Dermis microvascular lymphatic vessel endothelial cell (primary cell): ENCODE measurements around the gene FBLN2. TPM values are rescaled to one million over a fixed set of nuclear protein-coding genes. Genes with fewer than 3 reads are reported as not detected.

Experiments used
- DNase-seq, 2 donors: peaks; one replicate each; pipeline versions ENCODE4 v3.0.0 to v3.0.0-alpha.2; 2010; ENCODE audit warnings: low read depth in 2 of 2
- total RNA-seq: library from RNA; depleted of rRNA; stranded (reverse); fragments of >200 nt; gene quantifications from 2 replicates; pipeline ENCODE4 v1.2.1, GENCODE V29; 2014

FBLN2 gene
- total RNA-seq, 1 donor from 2014 or later: 2.7 TPM

- no peak for DNase-seq
These were observed 73.4 kb downstream of the FBLN2 start for GRCh38 chr3:13622356-13622755.

DNA sequence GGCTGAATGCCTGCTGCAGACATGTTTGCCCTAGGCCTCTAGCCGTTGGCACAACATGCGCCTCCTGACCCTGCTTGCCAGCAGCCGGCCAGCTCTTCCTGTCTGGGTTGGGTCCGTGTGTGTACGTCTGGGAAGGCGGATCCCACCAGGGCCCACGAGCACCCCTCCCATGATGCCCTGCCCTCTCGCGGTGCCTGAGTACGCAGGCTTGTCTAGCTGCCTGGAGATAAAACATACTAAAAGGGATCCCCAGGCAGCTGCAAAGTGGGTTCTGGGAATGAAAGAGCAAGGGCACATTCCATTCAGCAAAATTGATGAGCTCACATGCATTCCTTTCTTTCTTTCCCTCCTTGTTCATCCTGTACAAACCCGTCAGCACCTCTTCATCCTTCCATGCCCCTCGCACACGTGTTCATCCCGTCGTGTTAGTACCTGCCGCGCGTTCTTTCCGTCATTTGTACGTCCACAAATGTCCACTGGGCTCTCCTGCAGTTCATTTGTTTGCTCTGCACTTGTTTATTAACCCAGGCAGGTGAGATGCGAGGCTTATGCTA is 74.3 kb downstream of the FBLN2 start:
- DNase-seq: no peak

- no peak for DNase-seq
These were observed 75.1 kb downstream of the FBLN2 start for GRCh38 chr3:13624021-13624420.

GRCh38 chr3:13624671-13625125 is 75.8 kb downstream of the FBLN2 start:
- DNase-seq: no peak

DNA sequence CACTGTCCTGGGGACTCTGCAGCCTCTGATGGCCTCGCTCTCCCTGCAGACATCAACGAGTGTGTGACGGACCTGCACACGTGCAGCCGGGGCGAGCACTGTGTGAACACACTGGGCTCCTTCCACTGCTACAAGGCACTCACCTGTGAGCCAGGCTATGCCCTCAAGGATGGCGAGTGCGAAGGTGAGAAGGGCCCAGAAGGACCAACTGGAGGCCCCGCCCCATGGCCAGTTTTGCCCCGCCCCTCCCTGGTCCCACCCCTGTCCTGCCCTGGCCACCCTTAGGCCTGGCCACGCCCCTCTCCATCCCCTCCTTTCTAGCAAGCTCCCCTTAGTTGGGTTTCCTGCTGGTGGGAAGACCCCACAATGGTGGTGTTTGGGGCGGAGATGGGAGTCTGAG is 77.5 kb downstream of the FBLN2 start:
- no peak for DNase-seq

DNA sequence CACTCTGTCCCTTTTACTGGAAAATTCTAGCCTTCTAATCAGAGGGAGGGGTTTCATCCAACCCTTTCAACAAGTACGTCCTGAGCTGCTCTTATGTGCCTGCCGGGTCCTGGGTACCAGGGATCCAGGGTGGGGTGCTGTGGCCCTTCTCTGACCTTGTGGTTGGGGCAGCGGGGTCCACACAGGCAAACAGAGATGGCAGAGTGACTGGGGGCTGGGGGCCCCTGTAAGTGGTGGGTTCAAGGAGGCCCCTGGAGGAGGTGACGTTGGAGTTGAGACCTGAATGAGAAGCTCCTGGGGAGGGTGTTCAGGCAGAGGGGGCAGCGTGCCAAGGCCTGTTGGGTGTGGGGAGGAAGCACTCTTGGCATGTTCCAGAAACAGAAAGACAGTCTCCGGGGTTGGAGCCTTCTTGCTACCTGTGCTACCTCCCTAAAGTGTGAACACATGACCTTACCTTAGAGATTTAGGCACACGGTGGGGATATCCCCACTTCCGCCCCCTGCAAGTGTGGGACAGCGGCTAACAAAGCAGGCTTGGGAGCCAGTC is 78.1 kb downstream of the FBLN2 start:
- DNase-seq: no peak

DNA sequence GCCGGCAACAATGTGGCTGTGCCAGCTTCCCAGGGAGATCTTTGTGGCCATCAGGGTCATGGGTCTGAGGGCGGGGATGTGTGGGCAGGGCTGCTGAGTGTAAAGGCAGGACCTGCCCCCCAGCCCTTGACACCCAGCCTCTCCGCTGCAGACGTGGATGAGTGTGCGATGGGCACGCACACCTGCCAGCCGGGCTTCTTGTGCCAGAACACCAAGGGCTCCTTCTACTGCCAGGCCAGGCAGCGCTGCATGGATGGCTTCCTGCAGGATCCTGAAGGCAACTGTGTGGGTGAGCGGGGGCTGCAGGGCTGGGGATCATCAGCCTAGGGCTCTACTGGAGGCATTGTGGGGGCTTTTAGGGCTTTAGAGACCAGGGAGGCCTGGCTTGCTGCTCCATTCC is 78.8 kb downstream of the FBLN2 start:
- no peak for DNase-seq

- no peak for DNase-seq
These were observed 79.5 kb downstream of the FBLN2 start for GRCh38 chr3:13628432-13628831.

DNA sequence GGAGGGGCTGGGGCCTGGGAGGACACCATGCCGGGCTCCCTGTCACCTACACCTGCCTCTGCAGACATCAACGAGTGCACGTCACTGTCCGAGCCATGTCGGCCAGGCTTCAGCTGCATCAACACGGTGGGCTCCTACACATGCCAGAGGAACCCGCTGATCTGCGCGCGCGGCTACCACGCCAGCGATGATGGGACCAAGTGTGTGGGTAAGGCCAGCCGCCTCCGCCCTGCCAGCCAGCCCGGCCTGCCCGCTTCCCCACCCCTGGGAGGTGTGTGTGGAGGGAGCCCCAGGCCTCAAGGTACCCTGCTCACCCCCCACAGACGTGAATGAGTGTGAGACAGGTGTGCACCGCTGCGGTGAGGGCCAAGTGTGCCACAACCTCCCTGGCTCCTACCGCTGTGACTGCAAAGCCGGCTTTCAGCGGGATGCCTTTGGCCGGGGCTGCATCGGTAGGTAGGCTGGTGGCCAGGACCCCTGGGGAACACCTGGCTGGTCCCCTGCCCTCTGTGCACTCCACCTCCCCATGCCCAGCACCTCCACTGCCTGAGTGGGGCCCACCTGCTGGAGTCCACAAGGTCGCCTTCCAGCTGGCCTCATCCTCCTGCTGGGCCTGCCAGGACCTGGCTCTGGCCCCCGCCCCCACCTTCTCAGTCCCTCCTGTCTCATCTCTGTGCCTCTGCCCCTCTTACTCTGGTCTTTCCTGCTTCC is 80.1 kb downstream of the FBLN2 start:
- no peak for DNase-seq

DNA sequence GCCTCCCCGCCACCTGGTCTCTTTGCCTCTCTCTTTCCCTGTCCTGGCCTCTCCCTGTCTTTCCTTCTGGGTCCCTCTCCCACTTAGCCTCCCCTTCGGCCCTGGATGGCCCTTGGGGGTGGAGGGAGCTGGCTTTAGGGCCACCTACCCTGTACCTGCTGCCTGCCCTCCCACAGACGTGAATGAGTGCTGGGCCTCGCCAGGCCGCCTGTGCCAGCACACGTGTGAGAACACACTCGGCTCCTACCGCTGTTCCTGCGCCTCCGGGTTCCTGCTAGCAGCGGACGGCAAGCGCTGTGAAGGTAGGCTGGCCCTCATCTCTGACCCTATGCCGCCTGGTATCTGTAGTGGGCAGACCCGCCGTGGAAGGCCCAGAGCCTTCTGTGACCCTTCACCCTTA is 80.7 kb downstream of the FBLN2 start:
- DNase-seq: no peak

DNA sequence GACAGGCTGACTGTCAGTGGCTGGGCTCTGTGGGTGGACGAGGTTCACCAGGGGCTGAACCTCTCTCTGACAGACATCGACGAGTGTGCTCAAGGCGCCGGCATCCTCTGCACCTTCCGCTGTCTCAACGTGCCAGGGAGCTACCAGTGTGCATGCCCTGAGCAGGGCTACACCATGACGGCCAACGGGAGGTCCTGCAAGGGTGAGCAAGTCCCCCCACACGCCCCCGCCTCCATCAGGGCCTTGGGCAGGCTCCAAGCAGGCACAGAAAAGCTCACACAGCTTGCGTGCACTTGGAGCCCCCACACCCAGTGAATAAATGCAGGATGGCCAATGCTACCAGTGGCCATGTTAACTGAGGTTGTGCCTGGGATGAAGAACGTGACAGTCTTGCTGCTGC is 82.3 kb downstream of the FBLN2 start:
- DNase-seq: no peak

GRCh38 chr3:13633176-13633575 is 84.3 kb downstream of the FBLN2 start:
- no peak for DNase-seq

DNA sequence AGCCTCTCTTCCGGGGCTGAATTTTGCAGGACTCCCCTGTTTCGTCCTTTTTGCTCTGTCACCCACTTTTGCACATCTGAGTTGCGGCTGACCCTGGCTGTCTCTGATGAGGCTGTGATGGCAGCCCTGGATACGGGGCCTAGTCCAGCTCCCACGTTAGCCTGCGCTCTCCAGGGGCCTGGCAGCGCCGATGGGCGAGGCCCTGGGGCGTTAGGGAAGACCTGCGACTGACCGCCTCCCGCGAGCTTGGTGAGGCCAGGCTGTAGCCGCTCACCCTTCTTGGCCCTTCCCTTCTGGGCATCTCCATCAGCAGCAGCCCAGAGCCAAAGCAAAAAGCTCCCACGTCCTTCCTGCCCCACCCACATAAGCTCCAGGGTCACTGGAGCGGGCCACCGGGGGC is 85.2 kb downstream of the FBLN2 start:
- no peak for DNase-seq

- no peak for DNase-seq
These were observed 85.7 kb downstream of the FBLN2 start for GRCh38 chr3:13634615-13635014.

- no peak for DNase-seq
These were observed 87.3 kb downstream of the FBLN2 start for GRCh38 chr3:13636186-13636585.

- DNase-seq: no peak
These were observed 87.9 kb downstream of the FBLN2 start for GRCh38 chr3:13636874-13637273.

DNA sequence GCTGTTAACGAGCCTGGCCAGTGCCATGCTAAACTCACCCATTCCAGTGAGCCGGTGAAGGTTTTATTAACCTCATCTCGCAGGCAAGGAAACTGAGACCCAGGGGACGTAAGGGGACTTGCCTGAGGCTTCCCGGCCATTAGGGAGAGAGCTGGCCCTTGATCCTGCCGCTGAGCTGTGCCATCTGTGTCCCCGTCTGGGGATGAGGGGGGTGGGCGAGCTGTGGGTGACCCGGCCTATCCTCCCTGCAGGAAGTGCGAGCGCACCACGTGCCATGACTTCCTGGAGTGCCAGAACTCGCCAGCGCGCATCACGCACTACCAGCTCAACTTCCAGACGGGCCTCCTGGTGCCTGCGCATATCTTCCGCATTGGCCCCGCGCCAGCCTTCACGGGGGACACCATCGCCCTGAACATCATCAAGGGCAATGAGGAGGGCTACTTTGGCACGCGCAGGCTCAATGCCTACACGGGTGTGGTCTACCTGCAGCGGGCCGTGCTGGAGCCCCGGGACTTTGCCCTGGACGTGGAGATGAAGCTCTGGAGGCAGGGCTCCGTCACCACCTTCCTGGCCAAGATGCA is 88.5 kb downstream of the FBLN2 start:
- DNase-seq: no peak

DNA sequence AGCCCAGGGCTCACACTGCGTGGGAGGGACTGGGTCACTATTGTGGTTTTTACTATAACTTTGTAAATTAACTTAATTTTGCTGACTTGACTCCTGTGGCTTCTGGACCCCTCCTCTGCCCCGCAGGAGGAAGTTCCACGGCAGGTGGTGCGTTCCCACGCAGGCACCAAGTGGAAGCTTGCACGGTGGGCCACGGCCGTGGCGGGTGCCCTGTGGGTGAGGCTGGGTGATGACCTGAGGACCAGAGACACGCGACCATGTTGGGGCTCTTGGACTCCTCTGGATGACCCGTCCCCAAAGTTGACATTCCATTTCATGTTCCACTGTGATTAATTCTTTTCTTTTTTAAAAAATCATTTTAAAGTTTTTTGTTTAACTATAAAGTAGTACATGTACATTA is 89.0 kb downstream of the FBLN2 start:
- no peak for DNase-seq

DNA sequence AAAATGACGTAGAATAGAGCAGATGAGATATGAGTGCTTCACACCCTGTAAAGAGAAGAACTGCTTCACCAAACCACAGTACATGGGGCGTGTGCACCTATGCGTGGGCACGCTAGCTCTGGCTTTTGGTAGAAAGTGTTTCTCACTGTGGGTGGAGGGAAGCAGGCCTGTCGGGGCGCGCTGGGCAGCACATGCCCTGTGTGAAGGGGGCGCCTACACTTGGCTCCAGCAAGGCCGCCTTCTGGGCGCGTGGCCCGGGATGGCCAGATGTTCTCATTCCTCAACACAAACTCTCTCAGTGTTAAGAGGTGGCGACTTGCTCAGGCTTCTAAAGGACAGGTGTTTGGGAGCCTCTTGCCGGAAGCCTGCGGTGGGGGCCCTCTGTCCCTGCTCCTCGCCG is 90.0 kb downstream of the FBLN2 start:
- no peak for DNase-seq

DNA sequence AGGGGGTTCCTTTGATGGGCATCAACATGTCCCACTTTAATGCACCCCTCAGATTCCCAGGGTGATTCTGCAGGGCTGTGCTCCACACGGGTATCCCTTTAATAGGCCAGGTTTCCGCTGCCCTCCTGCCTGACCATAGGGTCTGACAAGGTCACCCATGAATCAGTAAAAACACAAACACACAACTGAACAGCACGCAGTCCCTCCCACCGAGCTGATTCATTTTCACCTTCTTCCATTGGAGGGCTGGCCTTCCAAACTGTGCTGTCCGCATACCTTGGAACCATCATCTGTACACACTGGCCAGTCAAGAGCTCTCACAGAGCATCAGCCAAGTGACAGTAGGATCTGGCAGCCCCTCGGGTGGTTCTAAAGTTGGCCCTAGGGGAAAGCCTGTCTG is 93.7 kb downstream of the FBLN2 start:
- DNase-seq: no peak

GRCh38 chr3:13644341-13645117 is 95.6 kb downstream of the FBLN2 start:
- DNase-seq: no peak
